SU-DHL-6 (cell line): ENCODE measurements around the gene FOLR1.

Experiments used
- H2AFZ ChIP-seq: fragments of 200-600 bp; sonication (generic); 2 replicates; pipeline ENCODE4 v1.6.1; 2014; ENCODE audit warnings: low read depth, mild to moderate bottlenecking, moderate library complexity, mixed read lengths, antibody characterized with exemption, low read length; ENCODE audit not compliant: severe bottlenecking
- H3F3A ChIP-seq: fragments of 200-600 bp; shearing (Covaris generic); 2 replicates; pipeline ENCODE4 v1.6.0; 2016; ENCODE audit warnings: antibody characterized with exemption, mild to moderate bottlenecking; ENCODE audit not compliant: insufficient read depth
- H3K27ac ChIP-seq: fragments of 200-600 bp; sonication (generic); 2 replicates; pipeline ENCODE4 v1.5.1; 2016; ENCODE audit warnings: low read depth, mild to moderate bottlenecking, low read length, moderate library complexity, mixed read lengths
- H3K27me3 ChIP-seq: fragments of 200-600 bp; sonication (generic), shearing (Covaris generic); 2 replicates; pipeline ENCODE4 v1.6.0; 2014; ENCODE audit warnings: mild to moderate bottlenecking, low read length
- H3K36me3 ChIP-seq: fragments of 200-600 bp; sonication (generic); 2 replicates; pipeline ENCODE4 v1.6.1; 2014; ENCODE audit warnings: mild to moderate bottlenecking, low read length, mixed read lengths
- H3K4me2 ChIP-seq: fragments of 300-600, 200-600 bp; shearing (Covaris generic), sonication (generic); 2 replicates; pipeline ENCODE4 v1.6.0; 2014; ENCODE audit warnings: low read length, low read depth, mild to moderate bottlenecking; ENCODE audit not compliant: poor library complexity, severe bottlenecking
- H3K4me3 ChIP-seq: fragments of 200-600 bp; sonication (generic); 2 replicates; pipeline ENCODE4 v1.5.1; 2014; ENCODE audit warnings: antibody characterized with exemption, low read length, mild to moderate bottlenecking, mixed read lengths; ENCODE audit not compliant: insufficient read depth, poor library complexity, severe bottlenecking
- H3K79me2 ChIP-seq: fragments of 200-600 bp; sonication (generic); 2 replicates; pipeline ENCODE4 v1.6.1; 2014; ENCODE audit warnings: mild to moderate bottlenecking, low read length, moderate library complexity; ENCODE audit not compliant: insufficient read depth
- H3K9ac ChIP-seq: fragments of 200-600 bp; sonication (generic); 2 replicates; pipeline ENCODE4 v1.7.0; 2014; ENCODE audit warnings: mild to moderate bottlenecking, low read length
- H3K9me2 ChIP-seq: fragments of 200-600 bp; sonication (generic); replicated peaks from 2 replicates; pipeline ENCODE4 v1.6.1; 2014; ENCODE audit warnings: low read length; ENCODE audit not compliant: insufficient read depth
- H3K9me3 ChIP-seq: fragments of 200-600 bp; sonication (generic); 2 replicates; pipeline ENCODE4 v1.6.1; 2014; ENCODE audit warnings: low read length, mixed read lengths; ENCODE audit not compliant: insufficient read depth
- H4K20me1 ChIP-seq: fragments of 200-600 bp; sonication (generic); 2 replicates; pipeline ENCODE4 v1.6.1; 2014; ENCODE audit warnings: low read depth, mild to moderate bottlenecking, antibody characterized with exemption, low read length, moderate library complexity, mixed read lengths
- EZH2phosphoT487 ChIP-seq: fragments of 200-600 bp; sonication (generic), shearing (Covaris generic); conservative IDR thresholded peaks from 2 replicates; pipeline ENCODE4 v1.6.1; 2018; ENCODE audit warnings: mild to moderate bottlenecking, antibody characterized with exemption, low read length, moderate library complexity, mixed read lengths
- TF ChIP-seq, protein P1 (sequence below): fragments of 200-600 bp; sonication (generic); IDR thresholded peaks from one replicate; pipeline ENCODE4 v1.5.1; 2017; ENCODE audit warnings: antibody characterized with exemption, mild to moderate bottlenecking, low read length, moderate library complexity; ENCODE audit not compliant: insufficient read depth, poor library complexity, severe bottlenecking

The FOLR1 gene

DNA sequence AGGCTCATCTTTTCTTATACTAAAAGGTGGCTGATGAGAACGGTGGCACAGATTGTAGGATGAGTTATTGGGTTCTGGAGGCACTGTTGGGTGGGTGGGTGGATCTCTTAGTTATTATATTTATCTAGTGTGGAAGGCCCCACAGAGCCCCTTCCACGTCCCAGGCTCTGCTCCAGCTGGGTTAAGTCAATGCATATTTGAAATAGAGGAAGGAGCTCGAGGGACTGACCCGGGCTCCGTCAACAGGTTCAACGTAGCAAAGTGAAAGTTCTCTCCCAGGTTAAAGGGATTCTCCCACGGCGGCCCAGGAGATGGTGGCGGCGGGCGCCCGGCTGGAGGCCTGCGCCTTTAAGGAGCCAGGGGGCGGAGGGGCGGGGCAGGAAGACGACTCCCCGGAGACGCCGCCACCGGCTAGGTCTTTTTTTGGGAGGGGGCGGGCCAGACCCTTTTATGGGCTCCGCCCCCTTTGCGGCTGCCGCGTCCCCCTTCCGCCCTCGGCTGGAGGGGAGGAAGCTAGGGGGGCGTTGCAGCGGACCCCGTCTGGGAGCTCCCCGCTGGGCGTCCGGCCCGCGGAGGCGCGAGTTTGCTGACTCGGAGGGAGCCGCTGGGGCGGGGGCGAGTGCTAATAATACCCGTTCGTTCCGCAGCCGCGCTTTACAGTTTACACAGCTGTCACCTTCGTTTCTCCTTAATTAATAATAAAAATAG lies 31.1 kb downstream of the FOLR1 start:
- no peaks in the 10 kb centered on the region for H3K36me3 ChIP-seq
- H4K20me1 ChIP-seq: no peaks in the 10 kb centered on the region
- H3K4me2 ChIP-seq: peak overlapping the region; percentile 72
- H3K9ac ChIP-seq: peak overlapping the region; percentile 87
- H3K4me3 ChIP-seq: peak overlapping the region; percentile 81
- H3F3A ChIP-seq: peaks cover 8% of the 10 kb centered on the region
- H3K27ac ChIP-seq: peak overlapping the region; percentile 94
- TF ChIP-seq, protein P1, sequence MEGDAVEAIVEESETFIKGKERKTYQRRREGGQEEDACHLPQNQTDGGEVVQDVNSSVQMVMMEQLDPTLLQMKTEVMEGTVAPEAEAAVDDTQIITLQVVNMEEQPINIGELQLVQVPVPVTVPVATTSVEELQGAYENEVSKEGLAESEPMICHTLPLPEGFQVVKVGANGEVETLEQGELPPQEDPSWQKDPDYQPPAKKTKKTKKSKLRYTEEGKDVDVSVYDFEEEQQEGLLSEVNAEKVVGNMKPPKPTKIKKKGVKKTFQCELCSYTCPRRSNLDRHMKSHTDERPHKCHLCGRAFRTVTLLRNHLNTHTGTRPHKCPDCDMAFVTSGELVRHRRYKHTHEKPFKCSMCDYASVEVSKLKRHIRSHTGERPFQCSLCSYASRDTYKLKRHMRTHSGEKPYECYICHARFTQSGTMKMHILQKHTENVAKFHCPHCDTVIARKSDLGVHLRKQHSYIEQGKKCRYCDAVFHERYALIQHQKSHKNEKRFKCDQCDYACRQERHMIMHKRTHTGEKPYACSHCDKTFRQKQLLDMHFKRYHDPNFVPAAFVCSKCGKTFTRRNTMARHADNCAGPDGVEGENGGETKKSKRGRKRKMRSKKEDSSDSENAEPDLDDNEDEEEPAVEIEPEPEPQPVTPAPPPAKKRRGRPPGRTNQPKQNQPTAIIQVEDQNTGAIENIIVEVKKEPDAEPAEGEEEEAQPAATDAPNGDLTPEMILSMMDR: no peak
- TF ChIP-seq EZH2phosphoT487: no peak
- no peaks in the 10 kb centered on the region for H3K9me3 ChIP-seq
- H3K79me2 ChIP-seq: peaks cover 18% of the 10 kb centered on the region
- no peaks in the 10 kb centered on the region for H3K9me2 ChIP-seq
- peak overlapping the region; percentile 87 for H2AFZ ChIP-seq
- H3K27me3 ChIP-seq: no peaks in the 10 kb centered on the region

DNA sequence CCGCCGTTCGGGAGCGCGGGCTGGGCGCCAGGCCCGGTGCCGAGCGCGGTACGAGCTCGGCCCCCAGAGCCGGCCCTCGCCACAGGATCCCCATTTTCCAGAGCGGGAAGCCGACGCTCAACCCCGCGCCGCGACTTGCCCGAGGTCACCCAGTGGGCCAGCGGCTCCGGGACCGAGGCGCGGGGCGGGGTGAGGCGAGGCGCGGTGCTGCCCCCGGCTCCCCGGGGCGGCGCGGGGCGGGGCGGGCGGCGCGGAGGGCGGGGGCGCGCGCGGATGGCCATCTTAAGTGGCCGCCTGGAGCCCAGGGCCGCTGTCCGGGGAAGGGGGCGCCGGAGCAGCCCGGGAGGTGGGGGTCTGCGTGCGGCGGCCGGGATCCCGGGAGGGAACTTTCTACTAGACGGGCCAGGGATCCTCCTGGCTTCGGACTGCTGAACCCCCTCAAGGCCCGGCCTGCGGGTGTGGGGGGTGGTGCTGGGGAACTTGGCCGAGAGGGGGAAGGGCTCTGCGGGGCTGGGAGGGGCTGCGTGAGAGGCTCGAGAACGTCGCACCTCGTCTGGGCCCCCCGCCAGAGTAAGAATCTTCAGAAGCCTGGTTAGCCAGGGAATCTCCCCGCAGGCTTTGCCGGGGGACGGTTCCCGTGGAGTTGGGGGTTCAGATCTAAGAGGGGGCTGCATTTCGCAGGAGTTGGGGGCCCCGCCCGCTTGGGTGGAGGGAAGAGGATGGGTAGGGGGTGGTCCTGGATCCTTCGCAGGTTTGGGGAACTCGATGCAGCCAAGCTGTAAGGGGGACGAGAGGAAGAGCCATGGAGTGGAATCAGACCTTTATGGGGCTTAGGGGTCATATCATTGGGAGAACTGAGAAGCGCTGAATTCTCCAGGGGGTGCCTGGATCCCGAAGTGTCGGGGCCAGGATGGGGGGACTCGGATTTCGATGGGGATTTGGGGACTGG lies 31.9 kb downstream of the FOLR1 start:
- Histone ChIP-seq H3K9me2 (no peaks in the 10 kb centered on the region), H3K9me3 (no peaks in the 10 kb centered on the region), H3K27me3 (no peaks in the 10 kb centered on the region), H3K79me2 (peaks cover 18% of the 10 kb centered on the region), H3K36me3 (no peaks in the 10 kb centered on the region), H3K27ac (peak overlapping the region; percentile 94), H3K4me3 (peak overlapping the region; percentile 81), H3K9ac (peak overlapping the region; percentile 87), H4K20me1 (no peaks in the 10 kb centered on the region), H3F3A (peaks cover 8% of the 10 kb centered on the region), H3K4me2 (peak overlapping the region; percentile 66), H2AFZ (peak overlapping the region; percentile 87)
- no peak for TF ChIP-seq EZH2phosphoT487
- TF ChIP-seq, protein P1: no peak

DNA sequence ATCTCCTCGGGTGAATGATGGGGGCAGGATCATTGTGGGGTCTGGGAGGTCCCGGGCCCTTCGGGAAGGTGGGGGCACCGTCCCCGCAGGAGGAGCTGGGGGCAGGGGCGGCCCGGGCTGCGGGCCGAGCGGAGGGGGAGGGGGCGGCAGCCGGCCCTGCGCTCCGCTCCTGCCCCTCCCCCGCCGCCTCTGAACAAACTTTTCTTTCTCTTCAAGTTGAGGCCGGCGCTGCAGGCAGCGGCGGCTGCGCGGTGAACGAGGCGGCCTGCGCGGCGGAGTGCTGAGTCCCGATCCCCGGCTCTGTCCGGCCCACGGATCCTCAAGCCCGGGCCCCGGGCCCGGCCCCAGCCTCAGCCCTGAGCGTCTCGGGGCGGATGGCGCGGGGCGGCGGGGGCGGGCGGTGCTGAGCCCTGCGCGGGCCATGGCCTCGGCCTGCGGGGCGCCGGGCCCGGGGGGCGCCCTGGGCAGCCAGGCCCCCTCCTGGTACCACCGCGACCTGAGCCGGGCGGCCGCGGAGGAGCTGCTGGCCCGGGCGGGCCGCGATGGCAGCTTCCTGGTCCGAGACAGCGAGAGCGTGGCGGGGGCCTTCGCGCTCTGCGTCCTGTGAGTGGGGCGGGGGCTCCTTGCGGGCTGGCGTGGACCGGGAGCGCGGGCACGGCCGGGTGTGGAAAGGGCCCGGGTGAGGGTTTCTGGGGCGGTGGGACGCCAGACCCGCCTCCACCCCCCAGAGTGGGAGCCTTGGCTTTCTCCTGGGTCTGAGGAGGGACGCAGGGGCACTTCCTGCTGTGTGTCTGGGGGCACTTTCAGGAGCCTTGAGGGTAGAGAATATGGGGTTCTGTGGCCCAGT lies 32.8 kb downstream of the FOLR1 start, which contains the start of gene INPPL1:
Gene INPPL1 (plus strand): TSS at position 204 of the 847 bp plus-strand sequence. CDS start 218 bp downstream, at position 422.
- TF ChIP-seq, protein P1: no peak
- TF ChIP-seq EZH2phosphoT487: no peak
- peak within 1 kb of the TSS; percentile 87 for H2AFZ ChIP-seq
- peak within 1 kb of the TSS; percentile 81 for H3K4me3 ChIP-seq
- H3K79me2 ChIP-seq: peaks cover 18% of the 10 kb centered on the region
- H3K27ac ChIP-seq: peak within 1 kb of the TSS; percentile 94
- H3K9me2 ChIP-seq: no peaks in the 10 kb centered on the region
- H3K36me3 ChIP-seq: no peaks in the 10 kb centered on the region
- no peaks in the 10 kb centered on the region for H3K27me3 ChIP-seq
- peaks cover 8% of the 10 kb centered on the region for H3F3A ChIP-seq
- peak within 1 kb of the TSS; percentile 87 for H3K9ac ChIP-seq
- no peaks in the 10 kb centered on the region for H3K9me3 ChIP-seq
- no peaks in the 10 kb centered on the region for H4K20me1 ChIP-seq
- peak within 1 kb of the TSS; percentile 66 for H3K4me2 ChIP-seq
